Skeletal muscle satellite cell (primary cell): ENCODE measurements around the gene HSD17B3.
"Not testable (repeated sequence)": the region's sequence is repeated elsewhere in the genome, so short reads cannot be mapped to it uniquely, and the experiment has no call there.

Experiments used
- H3K27me3 ChIP-seq: 2 replicates; pipeline ENCODE4 v1.7.0; 2013; ENCODE audit warnings: low read length; ENCODE audit not compliant: control insufficient read depth, insufficient read depth
- H3K36me3 ChIP-seq: 2 replicates; pipeline ENCODE4 v1.7.0; 2013; ENCODE audit warnings: mild to moderate bottlenecking, control low read depth, low read length; ENCODE audit not compliant: insufficient read depth
- H3K4me1 ChIP-seq: 2 replicates; pipeline ENCODE4 v1.7.0; 2013; ENCODE audit warnings: low read length; ENCODE audit not compliant: control insufficient read depth, insufficient read depth
- H3K4me2 ChIP-seq: 2 replicates; pipeline ENCODE4 v1.7.0; 2013; ENCODE audit warnings: mild to moderate bottlenecking, low read length
- H3K4me3 ChIP-seq: 2 replicates; pipeline ENCODE4 v1.7.0; 2013; ENCODE audit warnings: low read length
- H3K9ac ChIP-seq: 2 replicates; pipeline ENCODE4 v1.7.0; 2013; ENCODE audit warnings: mild to moderate bottlenecking, low read depth, low read length, moderate library complexity
- H3K9me3 ChIP-seq: replicated peaks from 2 replicates; pipeline ENCODE4 v1.7.0; 2013; ENCODE audit warnings: mild to moderate bottlenecking, control low read depth, low read length

HSD17B3 gene

DNA sequence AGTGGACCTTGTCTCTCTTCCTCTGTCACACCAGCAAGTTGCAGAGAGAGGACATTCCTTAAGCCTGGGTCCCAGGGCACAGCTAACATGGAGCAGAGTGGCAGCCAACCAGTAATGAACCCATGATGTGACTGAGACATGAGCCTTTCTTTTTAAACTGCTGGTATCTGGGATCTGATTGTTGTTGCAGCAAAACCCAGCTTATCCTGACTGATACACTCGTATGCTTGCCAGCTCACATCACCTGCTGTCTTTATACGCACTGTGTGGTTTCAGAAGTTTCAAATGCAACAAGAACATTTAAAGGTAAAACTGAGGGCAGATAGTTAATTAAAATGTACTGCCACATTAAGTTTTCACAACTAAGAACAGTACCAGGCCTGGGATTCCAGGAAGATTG is 97.1 kb downstream of the HSD17B3 start:
- no peak overlapping the region for H3K4me3 ChIP-seq
- H3K9ac ChIP-seq, result no peak overlapping the region
- H3K4me2 ChIP-seq, result no peak overlapping the region
- no peaks in the 10 kb centered on the region for H3K9me3 ChIP-seq
- H3K36me3 ChIP-seq, result no peaks in the 10 kb centered on the region
- peaks cover 32% of the 10 kb centered on the region for H3K27me3 ChIP-seq
- peaks cover 5% of the 10 kb centered on the region for H3K4me1 ChIP-seq

DNA sequence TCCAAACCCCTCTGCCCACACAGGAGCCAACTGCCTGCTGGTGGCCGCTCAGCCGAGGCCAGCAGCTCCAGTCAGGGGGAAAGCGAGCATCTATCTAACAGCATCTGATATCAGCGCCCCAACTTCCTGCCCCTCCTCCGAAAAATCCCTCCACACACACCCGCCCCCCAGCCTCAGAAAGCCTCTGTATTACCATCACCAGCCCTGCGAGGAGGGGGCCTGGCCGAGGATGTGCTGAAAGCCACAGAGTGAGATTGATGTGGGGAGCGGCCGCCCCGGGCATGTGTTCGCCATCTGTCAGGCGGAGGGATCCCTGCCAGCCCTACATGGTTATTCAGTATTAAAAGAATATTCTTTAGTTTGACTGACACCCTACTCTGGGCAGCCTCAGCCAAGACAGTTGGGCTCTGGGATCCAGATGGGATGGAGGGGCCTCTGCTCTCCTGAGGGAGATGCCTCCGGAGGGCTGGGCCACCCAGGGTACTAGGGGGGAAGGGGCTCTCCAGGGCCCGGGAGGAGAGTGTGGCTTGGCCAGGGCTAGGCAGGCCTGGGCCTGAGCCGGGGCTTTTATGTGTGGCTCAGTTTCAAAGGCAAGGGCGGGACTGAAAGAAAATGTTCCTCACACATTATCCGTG is 98.0 kb downstream of the HSD17B3 start:
- no peak overlapping the region for H3K4me2 ChIP-seq
- H3K4me1 ChIP-seq, result no peaks in the 10 kb centered on the region
- H3K27me3 ChIP-seq, result peaks cover 37% of the 10 kb centered on the region
- no peak overlapping the region for H3K9ac ChIP-seq
- H3K9me3 ChIP-seq, result no peaks in the 10 kb centered on the region
- H3K4me3 ChIP-seq, result no peak overlapping the region
- H3K36me3 ChIP-seq, result no peaks in the 10 kb centered on the region

- peaks cover 45% of the 10 kb centered on the region for H3K27me3 ChIP-seq
- H3K36me3 ChIP-seq, result no peaks in the 10 kb centered on the region
- no peak overlapping the region for H3K9ac ChIP-seq
- H3K4me3 ChIP-seq, result no peak overlapping the region
- no peak overlapping the region for H3K4me2 ChIP-seq
- no peaks in the 10 kb centered on the region for H3K4me1 ChIP-seq
- no peaks in the 10 kb centered on the region for H3K9me3 ChIP-seq
Observed at GRCh38 chr9:96202971-96203780, 98.8 kb downstream of the HSD17B3 start.

- Histone ChIP-seq H3K9ac (no peak overlapping the region), H3K9me3 (no peaks in the 10 kb centered on the region), H3K4me3 (no peak overlapping the region), H3K36me3 (no peaks in the 10 kb centered on the region), H3K27me3 (peaks cover 49% of the 10 kb centered on the region), H3K4me1 (no peaks in the 10 kb centered on the region), H3K4me2 (no peak overlapping the region)
Observed at GRCh38 chr9:96201140-96201539, 100.8 kb downstream of the HSD17B3 start.

GRCh38 chr9:96199006-96199405 is 103.0 kb downstream of the HSD17B3 start:
- H3K9ac ChIP-seq, result no peak overlapping the region
- H3K27me3 ChIP-seq, result peaks cover 52% of the 10 kb centered on the region
- no peaks in the 10 kb centered on the region for H3K9me3 ChIP-seq
- H3K4me2 ChIP-seq, result no peak overlapping the region
- no peaks in the 10 kb centered on the region for H3K36me3 ChIP-seq
- H3K4me1 ChIP-seq, result no peaks in the 10 kb centered on the region
- no peak overlapping the region for H3K4me3 ChIP-seq

DNA sequence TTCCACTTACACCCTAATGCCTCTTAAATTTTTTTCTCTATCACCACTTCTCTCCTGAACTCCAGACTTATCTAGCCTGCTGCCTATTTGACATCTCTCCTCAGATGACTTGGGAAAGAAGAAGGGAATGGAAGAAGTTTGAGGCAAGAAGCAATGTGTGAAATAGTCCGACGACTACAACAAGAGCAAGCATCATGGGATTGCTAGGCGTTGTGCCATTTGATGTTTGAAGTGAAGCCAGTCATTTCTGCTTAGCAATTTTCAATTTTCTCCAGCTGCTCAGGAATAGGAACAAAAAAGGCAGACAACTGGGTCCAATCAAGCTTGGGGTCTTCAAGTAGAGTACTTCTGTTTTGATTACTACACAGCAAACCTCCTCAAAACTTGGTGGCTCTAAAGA is 106.4 kb downstream of the HSD17B3 start:
- H3K27me3 ChIP-seq, result peaks cover 37% of the 10 kb centered on the region
- no peaks in the 10 kb centered on the region for H3K36me3 ChIP-seq
- H3K4me3 ChIP-seq, result no peak overlapping the region
- no peaks in the 10 kb centered on the region for H3K4me1 ChIP-seq
- peaks cover under 1% of the 10 kb centered on the region for H3K9me3 ChIP-seq
- no peak overlapping the region for H3K9ac ChIP-seq
- H3K4me2 ChIP-seq, result no peak overlapping the region

DNA sequence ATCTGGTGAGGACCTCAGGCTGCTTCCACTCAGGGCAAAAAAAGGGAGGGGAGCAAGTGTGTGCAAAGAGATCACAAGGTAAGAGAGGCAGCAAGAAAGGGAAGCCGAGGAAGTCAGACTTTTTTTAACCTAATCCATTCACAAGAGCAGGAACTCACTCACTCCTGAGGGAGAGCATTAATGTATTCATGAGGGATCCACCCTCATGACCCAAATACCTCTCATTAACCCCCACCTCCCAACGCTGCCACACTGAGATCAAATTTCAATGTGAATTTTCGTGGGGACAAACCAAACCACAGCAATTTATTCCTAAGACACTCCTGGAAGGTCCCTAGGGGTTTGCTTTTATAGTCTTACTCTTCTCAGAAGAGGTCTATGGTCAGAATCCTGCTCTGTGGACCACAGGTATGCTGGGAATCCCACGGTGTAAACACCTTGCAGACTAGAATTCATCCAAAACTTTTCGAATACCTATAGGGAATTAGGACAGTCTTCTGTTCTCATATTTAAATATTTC is 108.7 kb downstream of the HSD17B3 start:
- H3K4me2 ChIP-seq, result no peak overlapping the region
- H3K4me3 ChIP-seq, result no peak overlapping the region
- H3K36me3 ChIP-seq, result no peaks in the 10 kb centered on the region
- peaks cover 8% of the 10 kb centered on the region for H3K9me3 ChIP-seq
- H3K4me1 ChIP-seq, result no peaks in the 10 kb centered on the region
- H3K9ac ChIP-seq, result no peak overlapping the region
- H3K27me3 ChIP-seq, result peaks cover 28% of the 10 kb centered on the region

DNA sequence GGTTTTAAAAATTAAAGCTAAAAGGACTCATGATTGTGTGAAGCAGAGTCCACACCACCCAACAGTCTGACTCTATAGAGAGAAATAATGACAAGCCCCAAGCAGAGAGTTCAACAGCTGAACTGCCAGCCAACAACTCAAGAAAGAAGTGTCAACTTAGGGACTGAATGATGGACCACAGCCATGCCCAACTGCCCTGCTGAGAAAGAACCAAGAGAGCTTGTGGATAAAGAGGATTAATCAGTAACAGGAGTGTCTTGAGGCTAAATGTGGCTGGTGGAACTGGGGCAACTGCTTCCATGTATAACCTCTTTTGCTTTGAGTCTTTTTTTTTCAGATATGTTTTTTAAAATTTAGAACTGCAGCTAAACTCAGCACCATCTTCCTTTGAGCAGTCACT is 109.3 kb downstream of the HSD17B3 start:
- no peaks in the 10 kb centered on the region for H3K4me1 ChIP-seq
- H3K27me3 ChIP-seq, result peaks cover 29% of the 10 kb centered on the region
- no peak overlapping the region for H3K4me2 ChIP-seq
- H3K9me3 ChIP-seq, result peaks cover 8% of the 10 kb centered on the region
- no peaks in the 10 kb centered on the region for H3K36me3 ChIP-seq
- no peak overlapping the region for H3K9ac ChIP-seq
- H3K4me3 ChIP-seq, result no peak overlapping the region

- H3K4me1 ChIP-seq, result no peaks in the 10 kb centered on the region
- H3K36me3 ChIP-seq, result no peaks in the 10 kb centered on the region
- peaks cover 8% of the 10 kb centered on the region for H3K9me3 ChIP-seq
Observed at GRCh38 chr9:96189995-96190394, 112.0 kb downstream of the HSD17B3 start.

GRCh38 chr9:96189581-96189980 is 112.4 kb downstream of the HSD17B3 start:
- H3K27me3 ChIP-seq, result peaks cover 37% of the 10 kb centered on the region
- not testable (repeated sequence) for H3K9me3 ChIP-seq, H3K36me3 ChIP-seq, H3K9ac ChIP-seq, H3K4me3 ChIP-seq, H3K4me2 ChIP-seq, H3K4me1 ChIP-seq

More at GRCh38 chr9:96189995-96190394, 112.0 kb downstream of the HSD17B3 start:
- Histone ChIP-seq H3K27me3 (peaks cover 33% of the 10 kb centered on the region), H3K4me3 (no peak overlapping the region), H3K9ac (no peak overlapping the region), H3K4me2 (no peak overlapping the region)

DNA sequence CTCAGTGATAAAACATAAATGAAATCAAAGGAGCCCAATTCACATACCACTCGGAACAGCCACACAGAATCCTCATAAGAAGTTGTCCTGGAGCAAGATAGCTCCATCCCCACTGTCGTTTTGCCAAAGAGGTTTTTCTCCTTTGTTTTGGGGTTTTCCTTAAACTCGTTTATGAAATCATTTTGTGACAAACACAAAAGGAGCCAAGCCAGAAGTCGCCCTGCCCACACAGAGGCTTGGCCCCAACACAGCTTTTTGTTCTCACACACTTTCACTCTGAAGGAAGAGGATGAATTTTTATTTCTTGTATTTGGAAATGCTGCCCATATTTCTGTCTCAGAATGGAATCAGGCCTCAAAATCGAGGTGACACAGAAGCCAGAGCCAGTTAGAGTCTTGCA is 113.4 kb downstream of the HSD17B3 start:
- Histone ChIP-seq H3K36me3 (no peaks in the 10 kb centered on the region), H3K4me3 (no peak overlapping the region), H3K9ac (no peak overlapping the region), H3K4me2 (no peak overlapping the region), H3K27me3 (peaks cover 42% of the 10 kb centered on the region), H3K9me3 (peaks cover 8% of the 10 kb centered on the region), H3K4me1 (no peaks in the 10 kb centered on the region)
